Psoas muscle (tissue), 8 donors: ENCODE results near the gene GATA3. TPM values are rescaled to one million over a fixed set of nuclear protein-coding genes. Genes with fewer than 3 reads are reported as not detected.

Experiments used
- ATAC-seq, 4 donors: fragments of 200-7000 bp; cut with Tn5 transposase; one replicate each; pipeline ENCODE4 v1.9.1; 2020; ENCODE audit warnings: moderate library complexity in 3 of 4, mild to moderate bottlenecking in 2 of 4
- DNase-seq, 2 donors: peaks; one replicate each; pipeline ENCODE4 v3.0.0-alpha.2; 2020
- H3K27ac ChIP-seq: fragments of 200-600 bp; one replicate; pipeline ENCODE4 v1.8.0; 2022
- H3K27me3 ChIP-seq, 3 donors: fragments of 200-600 bp in 1 of 3; one replicate each; pipeline versions ENCODE4 v1.6.1 to v1.8.0; 2013 to 2022; ENCODE audit warnings: low read length in 2 of 3, mild to moderate bottlenecking in 2 of 3, moderate library complexity in 1 of 3; ENCODE audit not compliant: insufficient read depth in 3 of 3
- H3K36me3 ChIP-seq, 2 donors: fragments of 200-600 bp in 1 of 2; one replicate each; pipeline versions ENCODE4 v1.6.1 to v1.8.0; 2013 to 2022; ENCODE audit warnings: low read depth in 1 of 2, mild to moderate bottlenecking in 1 of 2, moderate library complexity in 1 of 2; ENCODE audit not compliant: insufficient read depth in 1 of 2
- H3K4me1 ChIP-seq: fragments of 200-600 bp; one replicate; pipeline ENCODE4 v1.8.0; 2022
- H3K4me3 ChIP-seq: fragments of 200-600 bp; one replicate; pipeline ENCODE4 v1.8.0; 2022; ENCODE audit warnings: mild to moderate bottlenecking
- H3K9me3 ChIP-seq: fragments of 200-600 bp; one replicate; pipeline ENCODE4 v1.8.0; 2022
- WGBS, 3 donors: extraction: QIAGEN DNeasy Blood & Tissue Kit; methylation state at CpG; one replicate each; pipeline versions ENCODE4 v1.1.6 to v1.1.7; 2013; 5-methylcytosine and 5-hydroxymethylcytosine counted together
- intact Hi-C, 2 donors: fragments of 100-400 bp; cut with DNase I; formaldehyde crosslinking; loops; one replicate each; pipeline versions ENCODE4 v1.11.0 to v1.14.2; 2022
- polyA plus RNA-seq, 3 donors: library from polyadenylated mRNA; stranded (reverse); fragments of 200-250 nt; gene quantifications; one replicate each; pipeline ENCODE4 v1.2.3, GENCODE V29; 2013
- total RNA-seq, 4 donors: library from RNA; stranded (reverse); fragmentation: NEBNext Ultra II Directional in 2 of 4; extraction: Animal tissue kit (Norgen Biotek cat#: 25700) in 2 of 4; gene quantifications; one replicate each; pipeline versions ENCODE4 v1.2.1 to v1.2.4, GENCODE V29; 2021 to 2023
- TF ChIP-seq, protein P1 (sequence below): fragments of 200-600 bp; IDR thresholded peaks from one replicate; pipeline ENCODE4 v1.8.0; 2022; ENCODE audit warnings: antibody characterized with exemption
- donor health status: healthy with polysubstance abuse.
- donor health status: DM: no; HTN: no; CAD: no; lungs with moderate emphysema.
- donor health status: Bipolar disorder and iron deficiency.
- donor health status: healthy.
- donor health status: DM: yes; HTN: yes; CAD: no.
- donor health status: DM: no; HTN: no; CAD: no.
- donor health status: DM: no; HTN: no; CAD: no.
- donor health status: DM: yes; HTN: yes; CAD: no.

The GATA3 gene
- total and polyA plus RNA-seq, 7 donors, result 0.64 to 1.8 (median 0.74) TPM

- Histone ChIP-seq H3K36me3 (no peaks in the 10 kb centered on the region), H3K4me3 (no peak overlapping the region), H3K9me3 (no peaks in the 10 kb centered on the region), H3K27me3 (peaks cover 0 to 98% (median 52%) of the 10 kb centered on the region in 3 donors), H3K27ac (no peak overlapping the region), H3K4me1 (peaks cover 12% of the 10 kb centered on the region)
- intact Hi-C loops, result no loop called here
- 9 to 19% (median 11%) methylated on average over 12 of the region's 12 CpGs for WGBS, 3 donors
- ATAC-seq (no peak), DNase-seq (no peak)
- TF ChIP-seq, protein P1, sequence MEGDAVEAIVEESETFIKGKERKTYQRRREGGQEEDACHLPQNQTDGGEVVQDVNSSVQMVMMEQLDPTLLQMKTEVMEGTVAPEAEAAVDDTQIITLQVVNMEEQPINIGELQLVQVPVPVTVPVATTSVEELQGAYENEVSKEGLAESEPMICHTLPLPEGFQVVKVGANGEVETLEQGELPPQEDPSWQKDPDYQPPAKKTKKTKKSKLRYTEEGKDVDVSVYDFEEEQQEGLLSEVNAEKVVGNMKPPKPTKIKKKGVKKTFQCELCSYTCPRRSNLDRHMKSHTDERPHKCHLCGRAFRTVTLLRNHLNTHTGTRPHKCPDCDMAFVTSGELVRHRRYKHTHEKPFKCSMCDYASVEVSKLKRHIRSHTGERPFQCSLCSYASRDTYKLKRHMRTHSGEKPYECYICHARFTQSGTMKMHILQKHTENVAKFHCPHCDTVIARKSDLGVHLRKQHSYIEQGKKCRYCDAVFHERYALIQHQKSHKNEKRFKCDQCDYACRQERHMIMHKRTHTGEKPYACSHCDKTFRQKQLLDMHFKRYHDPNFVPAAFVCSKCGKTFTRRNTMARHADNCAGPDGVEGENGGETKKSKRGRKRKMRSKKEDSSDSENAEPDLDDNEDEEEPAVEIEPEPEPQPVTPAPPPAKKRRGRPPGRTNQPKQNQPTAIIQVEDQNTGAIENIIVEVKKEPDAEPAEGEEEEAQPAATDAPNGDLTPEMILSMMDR, result no peak
These were observed 10.1 kb upstream of the GATA3 start for GRCh38 chr10:8044331-8044907.

- peaks cover 15% of the 10 kb centered on the region for H3K4me1 ChIP-seq
- 2 to 3% (median 3%) methylated on average over 28 to 32 of the region's 32 CpGs for WGBS, 3 donors
- no peaks in the 10 kb centered on the region for H3K9me3 ChIP-seq
- TF ChIP-seq, protein P1, result no peak
- peak overlapping the region; percentile 42 for H3K4me3 ChIP-seq
- intact Hi-C loops, result no loop called here
- H3K27me3 ChIP-seq, result peaks cover 0 to 99% (median 55%) of the 10 kb centered on the region in 3 donors
- H3K36me3 ChIP-seq, result no peaks in the 10 kb centered on the region
- no peak overlapping the region for H3K27ac ChIP-seq
- DNase-seq (no peak), ATAC-seq (peak in 1 of 4 donors; percentile 15)
These were observed 9.4 kb upstream of the GATA3 start for GRCh38 chr10:8044908-8045725.

- Histone ChIP-seq H3K9me3 (no peaks in the 10 kb centered on the region), H3K27ac (no peak overlapping the region), H3K4me3 (peak overlapping the region; percentile 42), H3K36me3 (no peaks in the 10 kb centered on the region), H3K4me1 (peaks cover 22% of the 10 kb centered on the region), H3K27me3 (peaks cover 0 to 99% (median 62%) of the 10 kb centered on the region in 3 donors)
- intact Hi-C loops, result no loop called here
- DNase-seq (no peak), ATAC-seq (no peak)
- WGBS, 3 donors, result 2 to 5% (median 4%) methylated on average over 17 of the region's 17 CpGs
- TF ChIP-seq, protein P1, result no peak
These were observed 8.6 kb upstream of the GATA3 start for GRCh38 chr10:8045726-8046494.

DNA sequence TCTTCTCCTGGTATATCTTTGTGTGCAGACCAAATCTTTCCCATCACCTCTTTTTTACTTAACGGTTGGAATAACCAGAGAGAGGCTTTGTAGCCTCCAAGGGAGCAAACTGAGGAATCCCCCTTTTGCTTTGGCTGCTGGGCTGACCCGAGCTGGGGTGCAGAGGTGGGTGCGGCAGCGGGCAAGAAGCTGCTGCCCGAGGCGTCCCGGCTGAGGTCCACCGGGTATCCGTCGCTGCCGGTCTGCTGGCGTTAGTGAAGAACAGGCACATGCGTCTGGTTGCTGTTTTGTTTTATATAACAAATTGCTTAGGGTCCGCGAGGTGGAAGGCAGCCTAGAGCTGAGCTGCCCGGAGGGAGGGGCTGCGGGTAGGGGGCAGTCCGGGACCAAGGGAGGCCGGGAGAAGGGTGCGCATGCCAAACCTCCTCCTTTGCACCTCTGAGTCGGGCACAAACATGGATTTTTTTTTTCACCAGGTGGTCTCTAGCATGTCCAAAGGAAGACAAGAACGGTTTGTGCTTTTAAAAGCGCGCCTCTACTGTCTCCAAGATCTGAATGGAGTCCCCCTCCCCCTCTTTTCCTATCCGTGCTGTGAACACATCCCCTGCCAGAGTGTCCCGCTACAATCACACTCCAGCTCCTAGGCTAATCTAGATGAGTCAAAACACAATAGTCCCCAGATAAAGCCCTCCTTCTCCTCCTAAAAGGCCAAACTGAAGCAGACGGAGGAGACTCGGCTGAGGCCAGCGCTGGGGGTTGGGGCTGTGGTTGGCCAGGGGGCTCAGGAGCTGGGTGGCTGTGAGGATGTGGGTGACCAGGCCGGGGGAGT is 6.8 kb upstream of the GATA3 start:
- H3K36me3 ChIP-seq, result no peaks in the 10 kb centered on the region
- DNase-seq, result no peak
- H3K27me3 ChIP-seq, result peaks cover 0 to 99% (median 71%) of the 10 kb centered on the region in 3 donors
- 4 to 5% (median 5%) methylated on average over 30 of the region's 30 CpGs for WGBS, 3 donors
- no peak overlapping the region for H3K27ac ChIP-seq
- H3K4me3 ChIP-seq, result no peak overlapping the region
- TF ChIP-seq, protein P1, result no peak
- peaks cover 34% of the 10 kb centered on the region for H3K4me1 ChIP-seq
- intact Hi-C loops, result no loop called here
- no peaks in the 10 kb centered on the region for H3K9me3 ChIP-seq
- no peak for ATAC-seq
